GM18520 (cell line): Measurements from ENCODE around the gene ATP5PD.

Experiments used
- ATAC-seq: cut with Tn5 transposase; IDR thresholded peaks from one replicate; pipeline ENCODE4 v1.9.1; 2021; ENCODE audit not compliant: unreplicated experiment

The ATP5PD gene

DNA sequence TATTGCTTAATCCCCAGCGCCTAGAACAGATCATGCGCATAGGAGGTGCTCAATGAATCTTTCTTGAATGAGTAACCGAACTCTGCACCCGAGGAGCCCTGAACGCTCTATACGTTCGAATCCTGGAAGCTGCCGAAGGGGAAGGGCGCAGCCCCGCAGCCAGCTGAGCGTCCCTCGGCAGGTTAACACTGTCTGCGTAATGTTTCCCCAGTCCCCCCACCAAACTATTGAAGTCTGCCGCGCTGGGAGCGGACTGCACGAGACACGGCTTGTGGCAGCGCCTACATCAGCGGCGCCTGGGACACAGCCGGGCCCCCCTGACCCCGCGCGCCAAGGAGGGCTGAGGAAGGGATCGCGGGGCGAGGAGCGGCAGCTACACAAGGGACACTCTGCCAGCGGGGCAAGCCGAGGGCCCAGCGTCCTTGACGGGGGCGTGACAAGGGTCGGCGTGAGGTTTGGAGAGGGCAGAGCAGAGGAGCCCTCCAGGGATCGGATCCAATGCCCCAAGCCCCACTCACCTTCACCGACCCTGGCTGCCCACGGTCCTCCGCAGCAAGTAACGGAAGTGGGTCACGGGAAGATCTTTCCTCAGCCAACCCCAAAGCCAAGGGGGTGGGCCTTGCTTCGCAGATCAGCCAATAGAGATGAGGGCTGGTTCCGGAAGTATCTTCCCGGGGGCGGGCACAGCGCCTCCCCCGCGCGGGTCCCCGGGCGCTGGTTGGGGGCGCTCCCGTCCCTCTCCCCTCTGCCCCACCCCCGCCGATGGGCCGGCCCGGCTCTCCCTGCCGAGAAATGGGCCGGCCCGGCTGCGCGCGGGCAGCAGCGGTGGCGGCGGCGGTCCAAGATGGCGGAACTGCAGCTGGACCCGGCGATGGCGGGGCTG is at the start of gene ATP5PD, which contains the start of gene KCTD2:
Gene ATP5PD, minus strand, starts transcription at position 563 of the 883 bp plus-strand sequence. CDS start 4,319 bp downstream, outside the sequence.
Gene KCTD2, plus strand, starts transcription at position 819 of the 883 bp plus-strand sequence. Its CDS starts 26 bp downstream, at position 845.
- ATAC-seq: peak; percentile 97

DNA sequence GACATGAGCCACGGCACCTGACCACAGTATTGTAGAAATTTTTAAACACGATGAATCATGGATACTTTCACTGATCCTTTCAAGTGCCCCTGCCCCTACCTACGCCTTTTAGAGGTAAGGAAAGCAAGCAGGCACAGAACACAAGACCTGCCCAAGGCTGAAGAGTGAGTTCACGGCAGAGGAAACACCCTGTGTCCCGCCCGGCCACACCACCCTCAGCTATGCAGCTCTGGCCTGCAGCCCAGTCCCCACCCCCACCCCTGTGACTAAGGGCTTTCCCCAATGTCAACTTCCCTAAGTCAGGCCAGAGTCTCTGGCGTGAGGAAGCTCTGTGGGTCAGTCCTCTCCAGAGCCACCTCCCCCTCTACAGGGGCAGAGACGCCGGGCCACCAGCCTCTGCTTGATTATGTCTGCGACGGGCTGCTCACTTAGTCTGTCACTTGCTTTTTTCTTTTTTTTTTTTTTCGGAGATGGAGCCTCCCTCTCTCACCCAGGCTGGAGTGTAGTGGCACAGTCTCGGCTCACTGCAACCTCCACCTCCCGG is 49.4 kb upstream of the ATP5PD start:
- ATAC-seq: no peak

DNA sequence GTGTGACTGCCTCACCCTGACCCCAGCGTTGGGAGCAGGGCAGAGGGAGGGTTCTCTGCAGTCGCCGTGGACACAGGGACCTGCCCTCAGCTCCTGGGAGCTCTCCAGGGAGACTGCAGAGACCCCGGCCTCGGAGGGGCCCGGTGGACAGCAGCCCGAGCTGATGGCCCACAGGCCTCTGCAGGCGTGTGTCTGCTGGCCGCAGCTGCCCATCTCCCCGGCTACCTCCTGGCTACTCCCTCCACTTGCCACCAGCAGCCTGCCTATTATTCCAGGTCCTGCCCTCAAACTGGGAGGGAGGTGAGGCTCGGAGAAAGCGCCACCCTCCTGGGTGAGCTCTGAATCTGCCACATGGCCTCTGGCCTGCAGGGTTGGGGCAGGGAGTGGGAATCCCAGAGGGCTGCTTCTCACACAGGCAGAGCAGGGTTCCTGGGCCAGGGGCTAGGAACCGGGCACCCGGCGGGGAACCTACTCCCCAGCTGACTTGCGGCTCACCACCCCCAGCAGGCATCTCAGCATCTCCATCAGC is 48.2 kb upstream of the ATP5PD start:
- no peak for ATAC-seq

DNA sequence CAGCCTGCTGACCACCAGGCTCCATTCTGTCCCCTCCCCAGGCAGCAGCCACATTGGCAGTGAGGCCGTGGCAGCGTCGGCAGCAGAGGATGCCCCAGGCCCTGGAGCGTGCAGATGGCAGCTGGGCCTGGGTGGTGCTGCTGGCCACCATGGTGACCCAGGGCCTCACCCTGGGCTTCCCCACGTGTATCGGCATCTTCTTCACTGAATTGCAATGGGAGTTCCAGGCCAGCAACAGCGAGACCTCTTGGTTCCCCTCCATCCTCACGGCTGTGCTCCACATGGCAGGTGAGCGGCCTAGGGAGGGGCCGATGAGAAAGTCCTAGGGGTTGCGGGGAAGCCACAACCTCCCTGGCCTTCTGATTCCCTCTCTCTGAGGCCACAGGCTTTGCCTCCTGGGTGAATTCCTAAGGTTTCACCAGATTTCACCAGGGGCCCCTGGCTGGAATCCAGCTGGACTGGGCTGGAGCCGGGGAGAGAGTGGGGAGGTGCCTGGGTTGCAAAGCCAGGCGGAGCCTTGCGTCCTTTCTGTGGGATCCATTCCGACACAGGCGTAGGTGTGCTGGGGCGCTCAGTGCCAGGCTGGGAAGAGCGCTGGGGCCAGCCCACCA is 46.9 kb upstream of the ATP5PD start:
- no peak for ATAC-seq

DNA sequence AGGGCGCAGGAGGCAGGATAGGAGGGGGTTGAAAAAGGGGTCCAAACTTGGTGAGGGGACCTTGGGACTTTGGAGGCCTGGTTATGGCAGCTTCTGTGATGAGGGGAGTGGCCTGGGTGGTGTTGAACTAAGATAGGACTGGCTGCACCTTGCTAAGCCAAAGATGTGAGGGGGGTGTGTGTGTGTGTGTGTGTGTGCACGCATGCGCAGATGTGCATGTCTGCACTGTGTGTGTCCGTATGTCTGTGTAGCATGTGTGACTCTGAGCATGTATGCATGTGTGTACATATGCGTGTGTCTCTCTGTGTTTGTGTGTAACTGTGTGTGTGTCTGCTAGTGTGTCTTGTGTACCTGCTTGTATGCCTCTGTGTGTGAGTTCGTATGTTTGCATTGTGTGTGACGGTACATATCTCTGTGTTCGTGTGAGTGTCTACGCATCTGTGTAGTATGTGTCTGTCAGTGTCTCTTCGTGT is 45.1 kb upstream of the ATP5PD start:
- no peak for ATAC-seq

DNA sequence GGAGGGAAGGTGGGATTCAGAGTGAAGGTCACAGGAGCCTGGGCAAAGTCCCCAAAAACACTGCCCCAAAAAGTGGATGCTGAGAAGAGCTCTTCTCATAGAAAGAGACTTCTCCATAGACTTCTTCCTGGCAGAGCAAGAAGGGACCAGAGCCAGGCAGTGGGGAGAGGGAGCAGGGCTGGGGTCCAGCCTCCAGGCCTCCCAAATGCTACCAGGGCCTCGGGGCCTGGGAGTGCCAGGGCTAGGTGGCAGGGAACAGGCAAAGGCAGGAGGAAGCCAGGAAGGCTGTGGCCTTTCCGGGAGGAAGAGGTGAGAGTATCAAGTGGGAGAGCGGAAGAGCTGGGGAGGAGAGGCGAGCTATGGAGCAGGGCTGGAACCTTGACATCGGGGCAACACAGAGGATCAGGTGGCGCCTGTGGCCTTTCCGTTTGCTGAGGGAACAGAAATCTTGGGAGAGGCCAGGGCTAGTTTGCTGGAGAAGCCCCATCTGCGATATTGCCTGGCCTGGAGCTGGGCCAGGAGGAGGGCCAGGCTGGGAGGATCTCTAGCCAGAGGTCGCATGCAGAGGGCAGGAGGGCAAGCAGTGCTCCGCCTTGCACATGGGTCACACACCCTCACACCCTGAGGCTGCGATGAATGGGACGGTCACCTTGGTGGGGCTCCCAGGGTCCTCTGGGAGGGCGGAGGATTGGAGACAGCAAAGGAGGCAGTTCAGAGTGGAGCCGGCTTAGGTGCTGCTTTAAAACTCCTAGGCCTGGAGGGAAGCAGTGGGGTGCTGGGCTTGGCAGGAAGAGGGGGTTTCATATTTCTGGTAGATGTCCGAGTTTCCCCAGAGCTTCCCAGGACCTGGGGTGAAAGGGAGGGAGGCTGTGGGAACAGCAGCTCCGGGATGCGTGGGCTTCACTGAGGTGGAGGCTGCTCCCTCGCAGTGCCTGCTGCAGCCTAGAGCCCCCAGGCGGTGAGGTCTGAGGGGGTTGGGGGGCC is 44.4 kb upstream of the ATP5PD start:
- no peak for ATAC-seq

DNA sequence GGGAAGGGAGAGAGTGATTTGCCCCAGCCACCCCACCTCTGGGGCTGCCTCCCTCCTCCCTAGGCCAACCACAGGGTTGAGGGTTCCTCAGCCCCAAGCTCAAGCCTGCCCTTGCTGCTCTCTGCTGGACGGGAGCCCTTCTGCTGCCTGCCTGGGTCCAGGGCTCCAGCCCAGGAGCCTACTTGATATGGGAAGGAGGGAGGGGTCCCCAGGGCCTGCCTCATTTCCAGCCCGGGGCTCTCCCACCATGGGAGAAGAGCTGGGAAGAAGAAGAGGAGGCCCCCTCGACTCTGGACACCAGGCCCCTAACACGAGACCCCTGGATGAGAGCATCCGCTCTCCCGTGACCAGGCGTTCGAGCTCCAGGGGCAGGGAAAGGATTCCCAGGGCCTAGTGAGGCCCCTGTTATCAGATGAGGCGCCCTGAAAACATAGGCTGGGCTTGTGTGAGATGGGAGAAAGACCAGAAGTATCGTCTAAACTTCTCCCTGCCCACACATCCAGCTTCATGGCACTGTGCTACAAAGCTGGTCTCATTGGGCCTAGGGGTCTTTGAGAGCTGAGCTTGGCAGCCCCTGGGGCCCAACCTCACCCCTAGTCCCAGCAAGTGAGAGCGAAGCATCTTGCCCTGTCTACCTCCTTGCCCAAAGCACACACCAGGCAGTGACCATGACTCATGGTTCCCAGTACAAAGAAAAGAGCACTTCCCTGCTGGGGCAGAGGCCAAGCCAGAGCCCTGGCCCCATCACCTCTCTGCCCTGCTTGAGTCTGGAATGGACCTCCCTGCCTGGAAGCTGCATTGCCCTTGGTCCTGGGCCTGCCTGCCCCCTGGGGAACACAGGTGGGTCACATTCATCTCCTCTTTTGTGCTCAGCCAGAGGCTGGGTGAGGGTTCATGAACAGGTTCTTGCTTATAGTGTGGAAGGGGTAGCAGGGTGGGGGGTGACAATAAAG is 42.0 kb upstream of the ATP5PD start:
- ATAC-seq: no peak

DNA sequence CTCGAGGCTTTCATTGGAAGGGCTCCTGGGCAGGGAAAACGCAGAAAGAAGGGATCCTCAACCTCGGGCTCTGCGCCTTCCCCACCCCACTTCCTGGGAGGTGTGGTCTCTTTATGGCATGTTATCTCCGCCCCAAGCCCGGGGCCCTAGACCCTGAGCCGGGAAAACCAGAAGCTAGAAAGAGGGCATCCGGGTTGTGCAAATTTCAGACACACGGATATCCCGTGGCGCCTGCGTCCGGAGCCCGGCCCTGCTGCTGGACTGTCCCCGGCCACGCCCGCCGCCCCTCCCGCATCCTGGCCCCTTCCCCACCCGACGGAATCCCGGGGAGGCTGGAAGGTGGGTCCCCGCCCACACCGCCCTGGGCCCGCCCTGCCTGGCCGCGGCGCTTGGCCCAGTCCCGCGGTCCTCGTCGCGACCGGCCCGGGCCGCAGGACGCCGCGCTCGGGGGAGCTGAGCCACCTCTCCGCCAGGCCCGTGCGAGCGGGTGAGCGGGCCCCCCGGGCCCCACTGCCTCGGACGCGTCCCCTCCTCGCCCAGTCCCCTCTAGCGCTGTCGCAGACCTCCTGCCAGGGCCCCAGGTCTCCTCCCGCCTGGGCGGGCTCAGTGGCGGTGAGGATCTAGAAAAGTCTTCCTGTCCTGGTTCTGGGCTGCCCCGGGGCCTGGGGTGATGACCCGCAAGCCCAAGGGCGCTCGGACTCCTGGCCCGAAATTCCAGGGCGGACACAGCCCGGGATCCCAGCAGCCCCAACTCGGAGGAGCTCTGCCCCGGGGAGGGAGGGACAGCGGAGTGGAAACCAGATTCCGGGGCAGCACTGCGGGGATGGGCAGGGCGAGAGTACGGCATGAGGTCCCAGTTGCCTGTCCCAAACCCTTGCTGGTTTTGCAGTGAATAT is 41.0 kb upstream of the ATP5PD start, which contains the start of gene SLC16A5:
Gene SLC16A5, plus strand, starts transcription at position 397 of the 896 bp plus-strand sequence. CDS start 5,683 bp downstream, outside the sequence.
- no peak for ATAC-seq

DNA sequence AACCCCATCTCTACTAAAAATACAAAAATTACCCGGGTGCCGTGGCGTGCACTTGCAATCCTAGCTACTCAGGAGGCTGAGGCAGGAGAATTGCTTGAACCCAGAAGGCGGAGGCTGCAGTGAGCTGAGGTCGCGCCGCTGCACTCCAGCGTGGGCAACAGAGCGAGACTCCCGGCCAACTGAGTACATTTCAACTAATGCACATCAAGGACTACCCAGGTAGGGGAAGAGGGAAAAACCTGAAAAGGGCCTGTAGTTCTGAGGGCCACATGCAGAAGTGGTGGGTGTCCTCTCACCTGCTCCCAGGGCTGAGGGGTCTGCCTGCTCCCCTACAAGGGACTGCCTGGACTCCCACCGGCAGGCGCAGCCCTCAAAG is 40.4 kb upstream of the ATP5PD start:
- no peak for ATAC-seq

DNA sequence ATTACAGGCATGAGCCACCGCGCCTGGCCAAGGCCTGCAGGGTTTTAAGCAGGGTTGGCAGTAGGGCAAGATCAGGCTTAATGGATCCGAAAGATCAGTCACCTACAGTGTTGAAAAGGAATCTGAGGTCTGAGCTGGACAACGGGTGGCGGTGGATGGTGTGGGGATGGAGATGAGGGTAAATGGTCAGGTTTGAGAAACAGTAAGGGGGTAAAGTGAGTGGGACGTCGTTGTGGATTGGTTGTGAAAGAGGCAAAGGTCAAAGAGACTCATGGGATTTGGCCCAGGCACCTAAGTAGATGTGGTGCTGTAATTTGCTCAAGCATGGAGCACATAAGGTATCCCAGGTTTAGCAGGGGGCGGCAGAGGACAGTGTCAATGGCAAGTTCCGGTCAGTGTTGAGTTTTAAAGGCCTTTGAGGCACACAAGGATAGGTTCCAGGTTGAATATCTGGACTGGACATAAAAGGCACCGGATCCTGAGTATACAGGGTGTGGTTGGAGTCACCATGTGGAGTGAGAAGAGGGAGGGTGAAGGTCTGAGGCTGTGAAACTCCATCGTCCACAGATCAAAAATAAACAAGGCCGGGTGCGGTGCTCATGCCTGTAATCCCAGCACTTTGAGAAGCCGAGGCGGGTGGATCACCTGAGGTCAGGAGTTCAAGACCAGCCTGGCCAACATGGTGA is 39.9 kb upstream of the ATP5PD start:
- no peak for ATAC-seq

DNA sequence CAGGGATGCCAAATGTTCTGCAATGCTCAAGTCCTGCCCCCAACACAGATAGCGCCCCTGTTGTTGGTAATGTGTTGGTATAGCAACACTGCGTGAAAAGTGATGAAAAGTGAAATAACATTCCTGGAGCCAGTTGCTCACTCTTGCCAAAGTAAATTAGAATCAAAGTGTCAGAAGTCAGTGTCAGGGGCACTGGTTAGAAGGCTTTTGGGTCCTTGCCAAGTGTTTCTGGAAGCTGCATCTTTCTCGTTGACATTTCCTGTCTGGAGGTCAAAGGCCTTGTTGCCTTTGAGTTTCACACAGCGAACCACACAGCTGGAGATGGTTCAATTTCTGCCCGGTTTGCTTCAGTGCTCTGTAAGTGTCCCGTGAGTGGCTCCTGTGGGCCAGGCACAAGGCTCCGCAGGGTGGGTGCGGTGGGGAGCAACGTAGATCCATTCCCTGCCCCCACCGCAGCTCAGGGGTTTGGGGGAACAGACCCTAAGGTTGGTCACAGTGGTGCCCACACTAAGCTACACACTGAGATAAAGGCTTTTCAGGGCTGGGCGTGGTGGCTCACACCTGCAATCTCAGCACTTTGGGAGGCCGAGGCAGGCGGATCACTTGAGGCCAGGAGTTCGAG is 37.4 kb upstream of the ATP5PD start:
- no peak for ATAC-seq

DNA sequence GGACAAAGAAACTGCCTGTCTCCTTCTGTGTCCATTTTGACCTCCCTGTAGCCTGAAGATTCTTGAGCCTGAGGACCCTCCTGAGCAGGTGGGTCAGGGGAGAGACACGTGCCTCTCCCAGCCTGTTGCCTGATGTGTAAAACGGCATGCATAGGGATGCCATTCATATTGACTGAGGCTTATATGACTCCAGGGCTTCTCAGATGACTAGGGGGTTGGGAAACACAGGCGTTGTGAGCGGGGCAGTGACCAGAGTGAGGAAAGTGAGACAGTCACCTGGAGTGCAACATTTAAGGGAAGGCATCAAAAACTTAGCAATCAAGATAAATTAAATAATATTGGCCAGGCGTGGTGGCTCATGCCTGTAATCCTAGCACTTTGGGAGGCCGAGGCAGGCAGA is 35.9 kb upstream of the ATP5PD start:
- no peak for ATAC-seq

DNA sequence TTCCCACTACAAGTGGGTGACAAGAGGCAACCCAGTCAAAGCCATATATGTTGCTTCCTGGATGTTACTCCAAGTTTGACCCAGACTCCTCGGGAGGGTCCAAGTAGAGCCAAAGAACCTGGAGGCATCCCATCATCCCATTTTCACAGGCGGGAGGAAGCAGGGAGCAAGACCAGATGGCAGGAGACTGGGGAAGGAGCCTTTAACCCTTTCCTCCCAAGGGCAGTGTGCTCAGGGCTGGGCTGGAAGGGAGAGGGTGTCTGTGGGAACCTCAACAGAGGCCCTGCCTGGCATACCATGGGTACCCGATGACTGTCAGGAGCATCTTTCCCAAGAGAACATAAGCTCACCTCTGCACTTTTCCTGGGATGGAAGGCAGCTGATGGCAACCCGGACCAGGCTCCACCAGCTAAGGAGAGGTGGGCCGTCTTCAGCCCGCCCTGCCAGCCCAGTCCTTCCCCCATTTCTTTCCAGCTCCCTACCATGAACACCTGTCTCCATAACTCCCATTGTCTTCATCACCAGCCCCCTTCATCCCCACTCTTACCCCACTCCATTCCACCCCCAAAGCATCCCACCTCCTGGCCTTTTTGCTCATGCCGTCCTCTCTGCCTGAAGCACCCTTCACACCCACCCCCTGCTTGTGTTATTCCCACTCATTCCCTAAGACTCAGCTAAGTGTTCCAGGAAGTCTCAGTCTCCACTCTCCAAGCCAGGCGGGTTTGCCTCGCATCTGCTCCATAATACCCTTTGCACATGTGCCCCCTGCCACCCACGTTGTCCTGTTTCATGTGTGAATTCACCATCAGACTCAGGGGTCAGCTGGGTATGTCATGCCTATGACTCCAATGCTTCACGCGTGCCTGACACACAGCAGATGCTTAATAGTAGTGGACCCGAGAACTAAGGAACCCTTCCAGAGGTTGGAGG is 35.1 kb upstream of the ATP5PD start:
- no peak for ATAC-seq

DNA sequence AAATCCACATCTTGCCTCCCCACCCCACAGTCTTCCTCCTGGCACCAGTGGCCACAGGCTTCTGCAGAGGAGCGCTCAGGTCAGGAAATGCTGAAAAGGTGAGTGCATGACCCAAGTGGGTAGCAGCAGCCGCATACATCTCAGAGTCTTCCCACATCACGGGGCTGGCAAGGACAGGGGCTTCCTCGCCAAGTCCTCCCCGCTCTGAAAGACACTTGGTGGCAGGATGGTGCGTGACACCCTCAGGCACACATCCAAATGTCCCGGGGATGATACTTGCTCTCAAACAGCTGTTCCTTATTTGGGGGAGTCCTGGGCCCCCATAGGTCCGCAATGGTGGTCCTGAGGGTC is 32.2 kb upstream of the ATP5PD start:
- ATAC-seq: no peak

DNA sequence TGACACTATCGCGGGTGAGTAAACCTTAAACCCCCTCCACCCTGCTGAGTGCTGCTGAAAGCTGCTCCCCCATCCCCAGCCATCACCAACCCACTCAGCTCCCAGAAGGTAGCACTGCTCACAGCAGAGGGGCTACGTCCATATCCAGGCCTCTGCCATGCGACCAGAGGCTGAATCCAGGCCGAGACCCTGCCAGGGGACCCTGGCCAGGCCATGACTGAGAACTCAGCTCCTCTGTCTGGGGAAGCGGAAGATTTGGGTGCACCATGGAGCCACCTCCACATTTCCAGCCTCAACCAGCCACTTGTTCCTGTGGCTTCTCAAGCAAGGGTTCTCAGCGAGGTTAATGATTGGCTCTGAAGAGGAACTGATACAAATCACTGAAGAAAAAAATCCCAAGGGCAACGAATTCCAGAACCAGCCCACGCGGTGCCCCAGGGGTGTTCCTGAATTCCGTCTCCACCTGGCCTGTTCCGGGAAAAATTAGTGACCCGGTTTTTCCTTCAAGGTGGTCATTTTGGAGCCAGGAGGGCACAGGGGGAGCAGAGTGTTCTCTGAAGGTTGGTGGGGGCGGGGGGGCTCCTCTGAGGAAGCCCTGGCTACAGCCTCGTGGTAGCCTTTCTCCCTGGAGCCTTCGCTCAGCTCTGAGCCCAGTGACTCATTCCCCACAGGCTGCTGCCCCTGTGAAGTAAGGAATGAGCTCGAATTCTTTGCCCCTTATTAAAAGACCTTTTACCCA is 31.7 kb upstream of the ATP5PD start:
- peak; percentile 14 for ATAC-seq
